ENCODE measurements around the gene CDH23. TPM values are rescaled to one million over a fixed set of nuclear protein-coding genes. Genes with fewer than 3 reads are reported as not detected.

The CDH23 gene
- total and polyA plus RNA-seq, 10 of the 15 experiments (the other 5 are each of a cell fraction or from before 2014, with no cell fraction given): 0.09 to 0.40 (median 0.15) TPM; not detected in 1

DNA sequence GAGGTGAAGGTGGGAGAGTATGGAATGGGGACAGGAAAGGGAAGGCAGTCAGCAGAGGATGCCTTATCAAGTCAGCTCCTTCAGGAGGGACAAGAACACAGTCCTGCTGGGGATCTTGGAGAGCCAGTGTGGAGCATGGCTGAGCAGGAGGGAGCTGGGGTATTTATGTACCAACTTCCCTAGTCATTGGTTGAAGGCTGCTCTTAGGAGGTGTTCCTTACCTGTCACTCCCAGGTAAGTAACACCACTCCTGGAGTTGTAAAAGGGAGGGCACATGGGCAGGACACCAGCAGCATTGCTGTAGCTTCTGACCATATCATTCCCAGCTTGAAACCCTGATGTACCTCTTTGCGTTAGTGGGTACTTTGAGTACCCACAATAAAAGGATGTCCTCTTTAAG lies 47.9 kb upstream of the CDH23 start:
- H3K36me3 ChIP-seq (ENCODE audit: control insufficient read depth in 2 of 2, insufficient read depth in 2 of 2, low read length in 1 of 2): no peaks in the 10 kb centered on the region
- no peak overlapping the region for H3K27ac ChIP-seq (ENCODE audit: control insufficient read depth, insufficient read depth)
- no peak overlapping the region for H3K4me3 ChIP-seq
- H2AFZ ChIP-seq (ENCODE audit: control insufficient read depth, low read depth, low read length): no peak overlapping the region
- ChIA-PET CTCF (interaction anchor here (2.4 kb wide), 1 partner anchor 28 kb away, joined by 6 read pairs; no protein-coding TSS in a partner anchor), RAD21 (ENCODE audit: unreplicated experiment) (no interaction called here), SMC1A (ENCODE audit: uncharacterized antibody, unreplicated experiment) (interaction anchor here (2.1 kb wide), 1 partner anchor 23 kb away, joined by 5 read pairs; no protein-coding TSS in a partner anchor), POLR2A (no interaction called here)
- no peak overlapping the region for H3K4me2 ChIP-seq (ENCODE audit: control insufficient read depth, insufficient read depth)
- in situ Hi-C loops (cut with MboI): no loop called here
- intact Hi-C loops (cut with micrococcal nuclease; ENCODE audit: unreplicated experiment): no loop called here
- no peaks in the 10 kb centered on the region for H4K20me1 ChIP-seq (ENCODE audit: control insufficient read depth, insufficient read depth)
- DNase-seq (ENCODE audit: low read depth, low spot score) (no peak), ATAC-seq (no peak), FAIRE-seq (no peak)
- H3K9ac ChIP-seq (ENCODE audit: control insufficient read depth, insufficient read depth, low read length): no peak overlapping the region
- H3K27me3 ChIP-seq (replicated peaks in 1 of 2; ENCODE audit: control insufficient read depth in 2 of 2, insufficient read depth in 2 of 2, low read length in 1 of 2): no peaks in the 10 kb centered on the region
- no TSS peak for BruUV-seq (replicated peaks)
- no peaks in the 10 kb centered on the region for H3K79me2 ChIP-seq (ENCODE audit: control insufficient read depth, insufficient read depth, low read length)
- H3K4me1 ChIP-seq (ENCODE audit: control insufficient read depth, insufficient read depth, low read length): no peaks in the 10 kb centered on the region
- 95% methylated on average over 1 of the region's 1 CpG for WGBS (ENCODE audit: insufficient coverage, insufficient replicate concordance, low lambda C conversion rate, missing lambda C conversion rate)
- TF ChIP-seq SMAD5 (IDR thresholded peaks at IDR 0.05; ENCODE audit: low read depth) (no peak), IRF3 (IDR thresholded peaks at IDR 0.05) (no peak), CHD4 (IDR thresholded peaks at IDR 0.05) (no peak), POLR2AphosphoS2 (IDR thresholded peaks at IDR 0.05; ENCODE audit: low read depth, low read length) (no peak), ATF2 (IDR thresholded peaks at IDR 0.05; ENCODE audit: low read length) (no peak), RCOR1 (conservative IDR thresholded peaks at IDR 0.05; ENCODE audit: low read depth, low read length) (no peak), NR2F1 (conservative IDR thresholded peaks at IDR 0.05) (no peak), PAX8 (IDR thresholded peaks at IDR 0.05) (no peak), GATAD2B (conservative IDR thresholded peaks at IDR 0.05; ENCODE audit: low read depth) (no peak), FOXK2 (IDR thresholded peaks at IDR 0.05) (no peak)
- TF ChIP-seq, protein P1, sequence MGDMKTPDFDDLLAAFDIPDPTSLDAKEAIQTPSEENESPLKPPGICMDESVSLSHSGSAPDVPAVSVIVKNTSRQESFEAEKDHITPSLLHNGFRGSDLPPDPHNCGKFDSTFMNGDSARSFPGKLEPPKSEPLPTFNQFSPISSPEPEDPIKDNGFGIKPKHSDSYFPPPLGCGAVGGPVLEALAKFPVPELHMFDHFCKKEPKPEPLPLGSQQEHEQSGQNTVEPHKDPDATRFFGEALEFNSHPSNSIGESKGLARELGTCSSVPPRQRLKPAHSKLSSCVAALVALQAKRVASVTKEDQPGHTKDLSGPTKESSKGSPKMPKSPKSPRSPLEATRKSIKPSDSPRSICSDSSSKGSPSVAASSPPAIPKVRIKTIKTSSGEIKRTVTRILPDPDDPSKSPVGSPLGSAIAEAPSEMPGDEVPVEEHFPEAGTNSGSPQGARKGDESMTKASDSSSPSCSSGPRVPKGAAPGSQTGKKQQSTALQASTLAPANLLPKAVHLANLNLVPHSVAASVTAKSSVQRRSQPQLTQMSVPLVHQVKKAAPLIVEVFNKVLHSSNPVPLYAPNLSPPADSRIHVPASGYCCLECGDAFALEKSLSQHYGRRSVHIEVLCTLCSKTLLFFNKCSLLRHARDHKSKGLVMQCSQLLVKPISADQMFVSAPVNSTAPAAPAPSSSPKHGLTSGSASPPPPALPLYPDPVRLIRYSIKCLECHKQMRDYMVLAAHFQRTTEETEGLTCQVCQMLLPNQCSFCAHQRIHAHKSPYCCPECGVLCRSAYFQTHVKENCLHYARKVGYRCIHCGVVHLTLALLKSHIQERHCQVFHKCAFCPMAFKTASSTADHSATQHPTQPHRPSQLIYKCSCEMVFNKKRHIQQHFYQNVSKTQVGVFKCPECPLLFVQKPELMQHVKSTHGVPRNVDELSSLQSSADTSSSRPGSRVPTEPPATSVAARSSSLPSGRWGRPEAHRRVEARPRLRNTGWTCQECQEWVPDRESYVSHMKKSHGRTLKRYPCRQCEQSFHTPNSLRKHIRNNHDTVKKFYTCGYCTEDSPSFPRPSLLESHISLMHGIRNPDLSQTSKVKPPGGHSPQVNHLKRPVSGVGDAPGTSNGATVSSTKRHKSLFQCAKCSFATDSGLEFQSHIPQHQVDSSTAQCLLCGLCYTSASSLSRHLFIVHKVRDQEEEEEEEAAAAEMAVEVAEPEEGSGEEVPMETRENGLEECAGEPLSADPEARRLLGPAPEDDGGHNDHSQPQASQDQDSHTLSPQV (IDR thresholded peaks at IDR 0.05): no peak
- H3K9me3 ChIP-seq (replicated peaks; ENCODE audit: control insufficient read depth, insufficient read depth, low read length): no peaks in the 10 kb centered on the region

Data from GM12878 (cell line).